ENCODE results near the gene GPT2. TPM values are rescaled to one million over a fixed set of nuclear protein-coding genes. Genes with fewer than 3 reads are reported as not detected.

GPT2 gene
- total RNA-seq, 1 experiment from 2014 or later = 12.7 TPM

DNA sequence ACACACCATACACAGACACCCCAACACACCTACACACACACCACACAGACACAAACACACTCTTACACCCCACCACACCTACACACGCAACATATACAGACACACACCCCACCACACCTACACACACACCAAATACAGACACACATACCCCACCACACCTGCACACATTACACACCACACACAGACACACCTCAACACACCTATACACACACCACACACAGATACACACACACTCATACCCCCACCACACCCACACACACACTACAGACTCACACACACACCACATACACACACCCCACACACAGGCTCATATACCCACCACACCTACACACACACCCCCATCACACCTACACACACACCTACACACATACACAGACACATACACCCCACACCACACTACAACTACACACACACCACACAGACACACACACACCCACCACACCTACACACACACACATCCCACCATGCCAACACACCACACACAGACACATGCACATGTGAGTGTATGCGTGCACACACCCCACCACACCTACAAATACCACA lies 31.4 kb downstream of the GPT2 start:
- intact Hi-C loops (cut with micrococcal nuclease; ENCODE audit: unreplicated experiment) (no loop called here), in situ Hi-C loops (cut with HindIII; ENCODE audit: low pct_unique_long_range_greater_than_20kb, low sequenced_read_pairs) (no loop called here)
- BruUV-seq (replicated peaks) = no TSS peak
- Histone ChIP-seq H3K4me3 (ENCODE audit: low read depth in 2 of 2, low read length in 2 of 2) (no peak overlapping the region), H3K36me3 (ENCODE audit: control insufficient read depth, insufficient read depth, low read length) (no peaks in the 10 kb centered on the region), H3K9me3 (ENCODE audit: control insufficient read depth, insufficient read depth, low read depth, low read length) (no peaks in the 10 kb centered on the region), H3K27ac (ENCODE audit: low read length) (no peak overlapping the region), H3K4me1 (ENCODE audit: control insufficient read depth, insufficient read depth, low read length) (no peaks in the 10 kb centered on the region), H3K27me3 (ENCODE audit: control insufficient read depth, insufficient read depth, low read length) (no peaks in the 10 kb centered on the region)
- TF ChIP-seq SIN3A (IDR thresholded peaks at IDR 0.05; ENCODE audit: borderline replicate concordance, insufficient read depth, low read depth, low read length) (no peak), TCF7L2 (IDR thresholded peaks at IDR 0.05; ENCODE audit: low read depth, low read length) (no peak), POLR2AphosphoS5 (IDR thresholded peaks at IDR 0.05; ENCODE audit: low read depth, low read length) (no peak)
- TF ChIP-seq, protein P1, sequence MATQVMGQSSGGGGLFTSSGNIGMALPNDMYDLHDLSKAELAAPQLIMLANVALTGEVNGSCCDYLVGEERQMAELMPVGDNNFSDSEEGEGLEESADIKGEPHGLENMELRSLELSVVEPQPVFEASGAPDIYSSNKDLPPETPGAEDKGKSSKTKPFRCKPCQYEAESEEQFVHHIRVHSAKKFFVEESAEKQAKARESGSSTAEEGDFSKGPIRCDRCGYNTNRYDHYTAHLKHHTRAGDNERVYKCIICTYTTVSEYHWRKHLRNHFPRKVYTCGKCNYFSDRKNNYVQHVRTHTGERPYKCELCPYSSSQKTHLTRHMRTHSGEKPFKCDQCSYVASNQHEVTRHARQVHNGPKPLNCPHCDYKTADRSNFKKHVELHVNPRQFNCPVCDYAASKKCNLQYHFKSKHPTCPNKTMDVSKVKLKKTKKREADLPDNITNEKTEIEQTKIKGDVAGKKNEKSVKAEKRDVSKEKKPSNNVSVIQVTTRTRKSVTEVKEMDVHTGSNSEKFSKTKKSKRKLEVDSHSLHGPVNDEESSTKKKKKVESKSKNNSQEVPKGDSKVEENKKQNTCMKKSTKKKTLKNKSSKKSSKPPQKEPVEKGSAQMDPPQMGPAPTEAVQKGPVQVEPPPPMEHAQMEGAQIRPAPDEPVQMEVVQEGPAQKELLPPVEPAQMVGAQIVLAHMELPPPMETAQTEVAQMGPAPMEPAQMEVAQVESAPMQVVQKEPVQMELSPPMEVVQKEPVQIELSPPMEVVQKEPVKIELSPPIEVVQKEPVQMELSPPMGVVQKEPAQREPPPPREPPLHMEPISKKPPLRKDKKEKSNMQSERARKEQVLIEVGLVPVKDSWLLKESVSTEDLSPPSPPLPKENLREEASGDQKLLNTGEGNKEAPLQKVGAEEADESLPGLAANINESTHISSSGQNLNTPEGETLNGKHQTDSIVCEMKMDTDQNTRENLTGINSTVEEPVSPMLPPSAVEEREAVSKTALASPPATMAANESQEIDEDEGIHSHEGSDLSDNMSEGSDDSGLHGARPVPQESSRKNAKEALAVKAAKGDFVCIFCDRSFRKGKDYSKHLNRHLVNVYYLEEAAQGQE (IDR thresholded peaks at IDR 0.05; ENCODE audit: insufficient read depth in 1 of 2, low read depth in 2 of 2, low read length in 1 of 2) = no peak
- TF ChIP-seq, protein P2, sequence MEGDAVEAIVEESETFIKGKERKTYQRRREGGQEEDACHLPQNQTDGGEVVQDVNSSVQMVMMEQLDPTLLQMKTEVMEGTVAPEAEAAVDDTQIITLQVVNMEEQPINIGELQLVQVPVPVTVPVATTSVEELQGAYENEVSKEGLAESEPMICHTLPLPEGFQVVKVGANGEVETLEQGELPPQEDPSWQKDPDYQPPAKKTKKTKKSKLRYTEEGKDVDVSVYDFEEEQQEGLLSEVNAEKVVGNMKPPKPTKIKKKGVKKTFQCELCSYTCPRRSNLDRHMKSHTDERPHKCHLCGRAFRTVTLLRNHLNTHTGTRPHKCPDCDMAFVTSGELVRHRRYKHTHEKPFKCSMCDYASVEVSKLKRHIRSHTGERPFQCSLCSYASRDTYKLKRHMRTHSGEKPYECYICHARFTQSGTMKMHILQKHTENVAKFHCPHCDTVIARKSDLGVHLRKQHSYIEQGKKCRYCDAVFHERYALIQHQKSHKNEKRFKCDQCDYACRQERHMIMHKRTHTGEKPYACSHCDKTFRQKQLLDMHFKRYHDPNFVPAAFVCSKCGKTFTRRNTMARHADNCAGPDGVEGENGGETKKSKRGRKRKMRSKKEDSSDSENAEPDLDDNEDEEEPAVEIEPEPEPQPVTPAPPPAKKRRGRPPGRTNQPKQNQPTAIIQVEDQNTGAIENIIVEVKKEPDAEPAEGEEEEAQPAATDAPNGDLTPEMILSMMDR (IDR thresholded peaks at IDR 0.05) = no peak
- POLR2A ChIA-PET = no interaction called here
- DNase-seq (ENCODE audit: low read depth, low spot score) (no peak), ATAC-seq (no peak)
- CTCF ChIA-PET = no interaction called here

DNA sequence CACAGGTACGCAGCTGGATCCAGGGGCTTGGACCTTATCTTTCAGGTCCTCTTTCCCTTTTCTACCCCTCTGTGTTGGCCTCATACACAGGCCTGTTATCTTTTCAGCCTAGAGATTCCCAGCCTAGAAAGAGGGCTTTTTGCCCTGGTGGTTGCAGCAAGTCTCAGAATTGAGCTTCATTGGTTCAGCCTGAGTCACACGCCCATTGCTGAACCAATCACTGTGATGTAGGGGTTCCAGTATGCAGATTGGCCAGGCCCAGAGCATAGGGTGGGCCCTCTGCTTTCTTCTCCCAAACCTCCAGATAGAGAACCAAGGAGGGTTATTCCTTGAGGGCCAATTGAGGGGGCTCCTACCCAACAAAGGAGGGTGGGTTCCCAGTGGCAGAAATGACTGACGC lies 32.8 kb downstream of the GPT2 start:
- intact Hi-C loops (cut with micrococcal nuclease; ENCODE audit: unreplicated experiment) = no loop called here
- H3K9me3 ChIP-seq (ENCODE audit: control insufficient read depth, insufficient read depth, low read depth, low read length) = no peaks in the 10 kb centered on the region
- H3K27ac ChIP-seq (ENCODE audit: low read length) = no peak overlapping the region
- ChIA-PET CTCF (interaction anchor here (0.6 to 0.7 kb wide), 3 partner anchors 11 to 942 kb away, joined by 3 read pairs; no protein-coding TSS in a partner anchor), POLR2A (no interaction called here)
- no peak; the same call in 1 of the 2 replicates for ATAC-seq
- DNase-seq (ENCODE audit: low read depth, low spot score) = no peak
- H3K36me3 ChIP-seq (ENCODE audit: control insufficient read depth, insufficient read depth, low read length) = no peaks in the 10 kb centered on the region
- no peak for TF ChIP-seq POLR2AphosphoS5 (IDR thresholded peaks at IDR 0.05; ENCODE audit: low read depth, low read length)
- TF ChIP-seq, protein P2 (IDR thresholded peaks at IDR 0.05) = no peak
- no peak for TF ChIP-seq SIN3A (IDR thresholded peaks at IDR 0.05; ENCODE audit: borderline replicate concordance, insufficient read depth, low read depth, low read length)
- TF ChIP-seq TCF7L2 (IDR thresholded peaks at IDR 0.05; ENCODE audit: low read depth, low read length) = no peak
- TF ChIP-seq, protein P1 (IDR thresholded peaks at IDR 0.05; ENCODE audit: insufficient read depth in 1 of 2, low read depth in 2 of 2, low read length in 1 of 2) = no peak
- H3K27me3 ChIP-seq (ENCODE audit: control insufficient read depth, insufficient read depth, low read length) = no peaks in the 10 kb centered on the region
- H3K4me3 ChIP-seq (ENCODE audit: low read depth in 2 of 2, low read length in 2 of 2) = no peak overlapping the region
- H3K4me1 ChIP-seq (ENCODE audit: control insufficient read depth, insufficient read depth, low read length) = no peaks in the 10 kb centered on the region
- in situ Hi-C loops (cut with HindIII; ENCODE audit: low pct_unique_long_range_greater_than_20kb, low sequenced_read_pairs) = no loop called here
- BruUV-seq (replicated peaks) = no TSS peak
